ENCODE data around the gene ABLIM1. TPM values are rescaled to one million over a fixed set of nuclear protein-coding genes. Genes with fewer than 3 reads are reported as not detected.

The ABLIM1 gene
- total and polyA plus RNA-seq, 2 experiments from 2014 or later = 21.9 to 45.1 TPM

DNA sequence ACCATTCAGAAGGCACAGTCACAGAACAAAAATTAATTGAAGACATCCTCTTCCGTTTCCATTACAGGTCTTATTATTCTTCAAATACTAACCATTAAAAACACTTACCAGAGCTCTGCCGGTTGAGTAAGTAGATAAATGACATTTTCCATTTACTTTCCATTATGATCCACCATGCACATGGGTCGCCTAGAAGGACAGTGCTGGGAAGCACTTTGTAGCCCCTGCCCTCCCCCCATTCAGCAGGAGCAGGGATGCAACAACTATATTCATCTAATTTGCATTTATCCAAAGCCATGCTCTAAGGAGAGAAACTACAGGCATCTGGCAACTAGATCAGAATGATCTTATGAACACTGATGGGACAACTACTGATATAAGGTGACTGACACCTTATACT is 177.0 kb downstream of the ABLIM1 start:
- no peaks in the 10 kb centered on the region for H3K4me1 Mint-ChIP-seq
- no peak overlapping the region for H3K27ac ChIP-seq (ENCODE audit: low read depth)
- H3K36me3 ChIP-seq (ENCODE audit: insufficient read depth) = no peaks in the 10 kb centered on the region
- no peak overlapping the region for H3K4me3 Mint-ChIP-seq
- H3K79me2 ChIP-seq (replicated peaks; ENCODE audit: insufficient read depth) = no peaks in the 10 kb centered on the region; the same call in 1 of the 2 replicates
- H3F3A ChIP-seq (replicated peaks; ENCODE audit: low read depth) = no peaks in the 10 kb centered on the region
- no peaks in the 10 kb centered on the region for H3K27me3 Mint-ChIP-seq (ENCODE audit: insufficient read depth, low read depth, poor library complexity)
- no peaks in the 10 kb centered on the region for H3K4me1 ChIP-seq (ENCODE audit: insufficient read depth)
- peaks cover 22% of the 10 kb centered on the region for H3K36me3 Mint-ChIP-seq (ENCODE audit: low read depth)
- TF ChIP-seq STAT1 (IDR thresholded peaks at IDR 0.05; ENCODE audit: unreplicated experiment) (no peak), EZH2 (IDR thresholded peaks at IDR 0.05; ENCODE audit: low read depth, unreplicated experiment) (no peak), NANOG (IDR thresholded peaks at IDR 0.05; ENCODE audit: borderline replicate concordance) (no peak), ZNF331 (CRISPR knock-in tag; IDR thresholded peaks at IDR 0.05; ENCODE audit: low read depth) (no peak), EZH2phosphoT487 (IDR thresholded peaks at IDR 0.05; ENCODE audit: unreplicated experiment) (no peak), POLR2AphosphoS5 (IDR thresholded peaks at IDR 0.05; ENCODE audit: low read depth) (no peak), CREB1 (CRISPR knock-in tag; IDR thresholded peaks at IDR 0.05; ENCODE audit: low read depth) (no peak), ZNF114 (CRISPR knock-in tag; IDR thresholded peaks at IDR 0.05) (no peak), JUNB (IDR thresholded peaks at IDR 0.05; ENCODE audit: unreplicated experiment) (no peak)
- TF ChIP-seq, protein P1, sequence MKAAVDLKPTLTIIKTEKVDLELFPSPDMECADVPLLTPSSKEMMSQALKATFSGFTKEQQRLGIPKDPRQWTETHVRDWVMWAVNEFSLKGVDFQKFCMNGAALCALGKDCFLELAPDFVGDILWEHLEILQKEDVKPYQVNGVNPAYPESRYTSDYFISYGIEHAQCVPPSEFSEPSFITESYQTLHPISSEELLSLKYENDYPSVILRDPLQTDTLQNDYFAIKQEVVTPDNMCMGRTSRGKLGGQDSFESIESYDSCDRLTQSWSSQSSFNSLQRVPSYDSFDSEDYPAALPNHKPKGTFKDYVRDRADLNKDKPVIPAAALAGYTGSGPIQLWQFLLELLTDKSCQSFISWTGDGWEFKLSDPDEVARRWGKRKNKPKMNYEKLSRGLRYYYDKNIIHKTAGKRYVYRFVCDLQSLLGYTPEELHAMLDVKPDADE (IDR thresholded peaks at IDR 0.05) = no peak
- TF ChIP-seq, protein P2, sequence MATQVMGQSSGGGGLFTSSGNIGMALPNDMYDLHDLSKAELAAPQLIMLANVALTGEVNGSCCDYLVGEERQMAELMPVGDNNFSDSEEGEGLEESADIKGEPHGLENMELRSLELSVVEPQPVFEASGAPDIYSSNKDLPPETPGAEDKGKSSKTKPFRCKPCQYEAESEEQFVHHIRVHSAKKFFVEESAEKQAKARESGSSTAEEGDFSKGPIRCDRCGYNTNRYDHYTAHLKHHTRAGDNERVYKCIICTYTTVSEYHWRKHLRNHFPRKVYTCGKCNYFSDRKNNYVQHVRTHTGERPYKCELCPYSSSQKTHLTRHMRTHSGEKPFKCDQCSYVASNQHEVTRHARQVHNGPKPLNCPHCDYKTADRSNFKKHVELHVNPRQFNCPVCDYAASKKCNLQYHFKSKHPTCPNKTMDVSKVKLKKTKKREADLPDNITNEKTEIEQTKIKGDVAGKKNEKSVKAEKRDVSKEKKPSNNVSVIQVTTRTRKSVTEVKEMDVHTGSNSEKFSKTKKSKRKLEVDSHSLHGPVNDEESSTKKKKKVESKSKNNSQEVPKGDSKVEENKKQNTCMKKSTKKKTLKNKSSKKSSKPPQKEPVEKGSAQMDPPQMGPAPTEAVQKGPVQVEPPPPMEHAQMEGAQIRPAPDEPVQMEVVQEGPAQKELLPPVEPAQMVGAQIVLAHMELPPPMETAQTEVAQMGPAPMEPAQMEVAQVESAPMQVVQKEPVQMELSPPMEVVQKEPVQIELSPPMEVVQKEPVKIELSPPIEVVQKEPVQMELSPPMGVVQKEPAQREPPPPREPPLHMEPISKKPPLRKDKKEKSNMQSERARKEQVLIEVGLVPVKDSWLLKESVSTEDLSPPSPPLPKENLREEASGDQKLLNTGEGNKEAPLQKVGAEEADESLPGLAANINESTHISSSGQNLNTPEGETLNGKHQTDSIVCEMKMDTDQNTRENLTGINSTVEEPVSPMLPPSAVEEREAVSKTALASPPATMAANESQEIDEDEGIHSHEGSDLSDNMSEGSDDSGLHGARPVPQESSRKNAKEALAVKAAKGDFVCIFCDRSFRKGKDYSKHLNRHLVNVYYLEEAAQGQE (IDR thresholded peaks at IDR 0.05; ENCODE audit: unreplicated experiment) = no peak
- TF ChIP-seq, protein P3, sequence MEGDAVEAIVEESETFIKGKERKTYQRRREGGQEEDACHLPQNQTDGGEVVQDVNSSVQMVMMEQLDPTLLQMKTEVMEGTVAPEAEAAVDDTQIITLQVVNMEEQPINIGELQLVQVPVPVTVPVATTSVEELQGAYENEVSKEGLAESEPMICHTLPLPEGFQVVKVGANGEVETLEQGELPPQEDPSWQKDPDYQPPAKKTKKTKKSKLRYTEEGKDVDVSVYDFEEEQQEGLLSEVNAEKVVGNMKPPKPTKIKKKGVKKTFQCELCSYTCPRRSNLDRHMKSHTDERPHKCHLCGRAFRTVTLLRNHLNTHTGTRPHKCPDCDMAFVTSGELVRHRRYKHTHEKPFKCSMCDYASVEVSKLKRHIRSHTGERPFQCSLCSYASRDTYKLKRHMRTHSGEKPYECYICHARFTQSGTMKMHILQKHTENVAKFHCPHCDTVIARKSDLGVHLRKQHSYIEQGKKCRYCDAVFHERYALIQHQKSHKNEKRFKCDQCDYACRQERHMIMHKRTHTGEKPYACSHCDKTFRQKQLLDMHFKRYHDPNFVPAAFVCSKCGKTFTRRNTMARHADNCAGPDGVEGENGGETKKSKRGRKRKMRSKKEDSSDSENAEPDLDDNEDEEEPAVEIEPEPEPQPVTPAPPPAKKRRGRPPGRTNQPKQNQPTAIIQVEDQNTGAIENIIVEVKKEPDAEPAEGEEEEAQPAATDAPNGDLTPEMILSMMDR (conservative IDR thresholded peaks at IDR 0.05; ENCODE audit: low read depth in 2 of 2) = no peak
- TF ChIP-seq, protein P4, sequence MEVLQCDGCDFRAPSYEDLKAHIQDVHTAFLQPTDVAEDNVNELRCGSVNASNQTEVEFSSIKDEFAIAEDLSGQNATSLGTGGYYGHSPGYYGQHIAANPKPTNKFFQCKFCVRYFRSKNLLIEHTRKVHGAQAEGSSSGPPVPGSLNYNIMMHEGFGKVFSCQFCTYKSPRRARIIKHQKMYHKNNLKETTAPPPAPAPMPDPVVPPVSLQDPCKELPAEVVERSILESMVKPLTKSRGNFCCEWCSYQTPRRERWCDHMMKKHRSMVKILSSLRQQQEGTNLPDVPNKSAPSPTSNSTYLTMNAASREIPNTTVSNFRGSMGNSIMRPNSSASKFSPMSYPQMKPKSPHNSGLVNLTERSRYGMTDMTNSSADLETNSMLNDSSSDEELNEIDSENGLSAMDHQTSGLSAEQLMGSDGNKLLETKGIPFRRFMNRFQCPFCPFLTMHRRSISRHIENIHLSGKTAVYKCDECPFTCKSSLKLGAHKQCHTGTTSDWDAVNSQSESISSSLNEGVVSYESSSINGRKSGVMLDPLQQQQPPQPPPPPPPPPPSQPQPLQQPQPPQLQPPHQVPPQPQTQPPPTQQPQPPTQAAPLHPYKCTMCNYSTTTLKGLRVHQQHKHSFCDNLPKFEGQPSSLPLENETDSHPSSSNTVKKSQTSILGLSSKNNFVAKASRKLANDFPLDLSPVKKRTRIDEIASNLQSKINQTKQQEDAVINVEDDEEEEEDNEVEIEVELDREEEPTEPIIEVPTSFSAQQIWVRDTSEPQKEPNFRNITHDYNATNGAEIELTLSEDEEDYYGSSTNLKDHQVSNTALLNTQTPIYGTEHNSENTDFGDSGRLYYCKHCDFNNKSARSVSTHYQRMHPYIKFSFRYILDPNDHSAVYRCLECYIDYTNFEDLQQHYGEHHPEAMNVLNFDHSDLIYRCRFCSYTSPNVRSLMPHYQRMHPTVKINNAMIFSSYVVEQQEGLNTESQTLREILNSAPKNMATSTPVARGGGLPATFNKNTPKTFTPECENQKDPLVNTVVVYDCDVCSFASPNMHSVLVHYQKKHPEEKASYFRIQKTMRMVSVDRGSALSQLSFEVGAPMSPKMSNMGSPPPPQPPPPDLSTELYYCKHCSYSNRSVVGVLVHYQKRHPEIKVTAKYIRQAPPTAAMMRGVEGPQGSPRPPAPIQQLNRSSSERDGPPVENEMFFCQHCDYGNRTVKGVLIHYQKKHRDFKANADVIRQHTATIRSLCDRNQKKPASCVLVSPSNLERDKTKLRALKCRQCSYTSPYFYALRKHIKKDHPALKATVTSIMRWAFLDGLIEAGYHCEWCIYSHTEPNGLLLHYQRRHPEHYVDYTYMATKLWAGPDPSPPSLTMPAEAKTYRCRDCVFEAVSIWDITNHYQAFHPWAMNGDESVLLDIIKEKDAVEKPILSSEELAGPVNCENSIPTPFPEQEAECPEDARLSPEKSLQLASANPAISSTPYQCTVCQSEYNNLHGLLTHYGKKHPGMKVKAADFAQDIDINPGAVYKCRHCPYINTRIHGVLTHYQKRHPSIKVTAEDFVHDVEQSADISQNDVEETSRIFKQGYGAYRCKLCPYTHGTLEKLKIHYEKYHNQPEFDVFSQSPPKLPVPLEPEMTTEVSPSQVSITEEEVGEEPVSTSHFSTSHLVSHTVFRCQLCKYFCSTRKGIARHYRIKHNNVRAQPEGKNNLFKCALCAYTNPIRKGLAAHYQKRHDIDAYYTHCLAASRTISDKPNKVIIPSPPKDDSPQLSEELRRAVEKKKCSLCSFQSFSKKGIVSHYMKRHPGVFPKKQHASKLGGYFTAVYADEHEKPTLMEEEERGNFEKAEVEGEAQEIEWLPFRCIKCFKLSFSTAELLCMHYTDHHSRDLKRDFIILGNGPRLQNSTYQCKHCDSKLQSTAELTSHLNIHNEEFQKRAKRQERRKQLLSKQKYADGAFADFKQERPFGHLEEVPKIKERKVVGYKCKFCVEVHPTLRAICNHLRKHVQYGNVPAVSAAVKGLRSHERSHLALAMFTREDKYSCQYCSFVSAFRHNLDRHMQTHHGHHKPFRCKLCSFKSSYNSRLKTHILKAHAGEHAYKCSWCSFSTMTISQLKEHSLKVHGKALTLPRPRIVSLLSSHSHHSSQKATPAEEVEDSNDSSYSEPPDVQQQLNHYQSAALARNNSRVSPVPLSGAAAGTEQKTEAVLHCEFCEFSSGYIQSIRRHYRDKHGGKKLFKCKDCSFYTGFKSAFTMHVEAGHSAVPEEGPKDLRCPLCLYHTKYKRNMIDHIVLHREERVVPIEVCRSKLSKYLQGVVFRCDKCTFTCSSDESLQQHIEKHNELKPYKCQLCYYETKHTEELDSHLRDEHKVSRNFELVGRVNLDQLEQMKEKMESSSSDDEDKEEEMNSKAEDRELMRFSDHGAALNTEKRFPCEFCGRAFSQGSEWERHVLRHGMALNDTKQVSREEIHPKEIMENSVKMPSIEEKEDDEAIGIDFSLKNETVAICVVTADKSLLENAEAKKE (CRISPR knock-in tag; IDR thresholded peaks at IDR 0.05) = no peak
- H3K9me3 Mint-ChIP-seq = peaks cover 2% of the 10 kb centered on the region; the same call in 2 of the 3 replicates
- no peak overlapping the region for H2AFZ ChIP-seq
- ATAC-seq (no peak), DNase-seq (ENCODE audit: low spot score) (no peak)
- H4K20me1 ChIP-seq (replicated peaks; ENCODE audit: insufficient read depth) = no peaks in the 10 kb centered on the region; the same call in 1 of the 2 replicates
- no peaks in the 10 kb centered on the region for H3K27me3 ChIP-seq (ENCODE audit: insufficient read depth)
- no peaks in the 10 kb centered on the region for H3K9me2 ChIP-seq (ENCODE audit: insufficient read depth)
- no peak overlapping the region for H3K4me2 ChIP-seq
- no peak overlapping the region for H3K4me3 ChIP-seq
- no peak overlapping the region for H3K27ac Mint-ChIP-seq
